Muscle of leg (tissue), 11 donors: Measurements from ENCODE around the gene ARFGAP2. TPM values are rescaled to one million over a fixed set of nuclear protein-coding genes. Genes with fewer than 3 reads are reported as not detected.
"Not testable (repeated sequence)": the region's sequence is repeated elsewhere in the genome, so short reads cannot be mapped to it uniquely, and the experiment has no call there.

Experiments used
- DNase-seq: peaks from one replicate; pipeline ENCODE4 v3.0.0; 2013
- H3K27ac ChIP-seq: one replicate; pipeline ENCODE4 v1.5.1; 2013; ENCODE audit warnings: mild to moderate bottlenecking, low read length, control low read depth
- H3K27me3 ChIP-seq: one replicate; pipeline ENCODE4 v1.6.1; 2013; ENCODE audit warnings: low read length; ENCODE audit not compliant: control insufficient read depth, insufficient read depth
- H3K36me3 ChIP-seq: one replicate; pipeline ENCODE4 v1.6.1; 2013; ENCODE audit warnings: low read length; ENCODE audit not compliant: control insufficient read depth, insufficient read depth
- H3K4me1 ChIP-seq: one replicate; pipeline ENCODE4 v1.6.1; 2013; ENCODE audit warnings: low read length; ENCODE audit not compliant: control insufficient read depth, insufficient read depth
- H3K4me3 ChIP-seq: one replicate; pipeline ENCODE4 v1.5.1; 2013; ENCODE audit warnings: low read length, control low read depth
- H3K9me3 ChIP-seq: replicated peaks from 2 replicates; pipeline ENCODE4 v1.6.1; 2013; ENCODE audit warnings: low read depth, low read length; ENCODE audit not compliant: control insufficient read depth
- WGBS: methylation state at CpG from one replicate; pipeline ENCODE4 v1.1.5; 2013; ENCODE audit warnings: missing lambda C conversion rate; ENCODE audit not compliant: insufficient coverage; 5-methylcytosine and 5-hydroxymethylcytosine counted together
- polyA plus RNA-seq, 8 donors: library from polyadenylated mRNA; unstranded; fragments of 120-200 nt; gene quantifications; one replicate each; pipeline versions ENCODE4 v1.2.1 to v1.2.3, GENCODE V29; 2013; ENCODE audit warnings: inconsistent platforms in 1 of 8, low replicate concordance in 1 of 8; ENCODE audit not compliant: insufficient read length in 8 of 8, insufficient read depth in 1 of 8
- total RNA-seq: library from RNA; stranded (reverse); fragments of 120-200 nt; gene quantifications from one replicate; pipeline ENCODE4 v1.2.4, GENCODE V29; 2013

Gene ARFGAP2
- total and polyA plus RNA-seq, 9 donors: 59.8 to 91.0 (median 74.8) TPM

DNA sequence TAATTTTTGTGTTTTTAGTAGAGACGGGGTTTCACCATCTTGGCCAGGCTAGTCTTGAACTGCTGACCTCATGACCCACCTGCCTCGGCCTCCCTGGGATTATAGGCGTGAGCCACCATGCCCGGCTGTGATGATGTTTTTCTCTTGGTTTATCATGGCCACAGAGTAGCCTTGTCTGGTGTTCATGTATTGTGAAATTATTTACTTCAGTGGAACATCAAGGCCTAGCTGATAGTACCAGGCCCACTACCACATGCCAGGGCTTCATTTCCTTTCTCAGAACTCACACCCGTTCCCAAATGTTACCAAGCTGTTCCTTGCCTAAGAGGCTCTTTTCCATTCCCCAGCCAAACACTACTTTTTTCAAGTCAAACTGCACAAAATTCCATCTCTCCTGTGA is 31.9 kb upstream of the ARFGAP2 start:
- H3K4me3 ChIP-seq: no peak overlapping the region
- no peaks in the 10 kb centered on the region for H3K9me3 ChIP-seq
- no peaks in the 10 kb centered on the region for H3K27me3 ChIP-seq
- no peaks in the 10 kb centered on the region for H3K36me3 ChIP-seq
- H3K27ac ChIP-seq: no peak overlapping the region
- 86% methylated on average over 3 of the region's 5 CpGs for WGBS
- no peaks in the 10 kb centered on the region for H3K4me1 ChIP-seq
- no peak for DNase-seq

DNA sequence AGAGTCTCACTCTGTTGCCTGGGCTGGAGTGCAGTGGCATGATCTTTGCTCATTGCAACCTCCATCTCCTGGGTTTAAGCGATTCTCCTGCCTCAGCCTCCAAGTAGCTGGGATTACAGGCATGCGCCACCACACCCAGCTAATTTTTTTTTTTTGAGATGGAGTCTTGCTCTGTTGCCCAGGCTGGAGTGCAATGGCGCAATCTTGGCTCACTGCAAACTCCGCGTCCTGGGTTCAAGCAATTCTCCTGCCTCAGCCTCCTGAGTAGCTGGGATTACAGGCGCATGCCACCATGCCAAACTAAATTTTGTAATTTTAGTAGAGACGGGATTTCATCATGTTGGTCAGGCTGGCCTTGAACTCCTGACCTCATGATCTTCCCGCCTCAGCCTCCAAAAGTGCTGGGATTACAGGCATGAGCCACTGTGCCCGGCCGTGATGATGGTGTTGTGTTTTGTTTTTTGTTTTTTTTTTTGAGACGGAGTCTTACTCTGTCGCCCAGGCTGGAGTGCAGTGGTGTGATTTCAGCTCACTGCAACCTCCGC is 31.4 kb upstream of the ARFGAP2 start:
- not testable (repeated sequence) for H3K9me3 ChIP-seq, H3K4me3 ChIP-seq, DNase-seq, H3K27me3 ChIP-seq, H3K36me3 ChIP-seq, H3K27ac ChIP-seq, H3K4me1 ChIP-seq
- 96% methylated on average over 9 of the region's 13 CpGs for WGBS

DNA sequence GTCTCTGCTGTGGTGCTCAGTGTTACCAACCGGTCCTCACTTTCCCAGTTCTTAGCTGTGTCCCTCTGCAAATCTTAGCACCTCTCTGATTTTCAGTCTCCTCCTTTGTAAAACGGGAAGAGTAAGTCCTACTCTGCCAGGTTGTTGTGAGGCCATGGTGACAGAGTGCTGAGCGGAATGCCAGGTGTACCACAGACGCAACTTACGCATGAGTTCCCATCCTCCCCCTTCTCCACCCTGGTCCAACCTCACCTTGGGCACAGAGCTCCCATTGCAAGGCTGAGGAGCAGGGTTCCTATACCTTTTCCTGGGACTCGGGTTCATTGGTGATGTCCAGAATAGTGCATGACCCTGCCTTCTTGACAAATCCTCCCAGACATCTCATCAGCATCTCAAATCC is 30.8 kb upstream of the ARFGAP2 start:
- no peak for DNase-seq
- H3K4me3 ChIP-seq: no peak overlapping the region
- H3K9me3 ChIP-seq: no peaks in the 10 kb centered on the region
- no peaks in the 10 kb centered on the region for H3K4me1 ChIP-seq
- H3K27ac ChIP-seq: no peak overlapping the region
- H3K27me3 ChIP-seq: no peaks in the 10 kb centered on the region
- no peaks in the 10 kb centered on the region for H3K36me3 ChIP-seq
- WGBS: 78% methylated on average over 6 of the region's 6 CpGs

DNA sequence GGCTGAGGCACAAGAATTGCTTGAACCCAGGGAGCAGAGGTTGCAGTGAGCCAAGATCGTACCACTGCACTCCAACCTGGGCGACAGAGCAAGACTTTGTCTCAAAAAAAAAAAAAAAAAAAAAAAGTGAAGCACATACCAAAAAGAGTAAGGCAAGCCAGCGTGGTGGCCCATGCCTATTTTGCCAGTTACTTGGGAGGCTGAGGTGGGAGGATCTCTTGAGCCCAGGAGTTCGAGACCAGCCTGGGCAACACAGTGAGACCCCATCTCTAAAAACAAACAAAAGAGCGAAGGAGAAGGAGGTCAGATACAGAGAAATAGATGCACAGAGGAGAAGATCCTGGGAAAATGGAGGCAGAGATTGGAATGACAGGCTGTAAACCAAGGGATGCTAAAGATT is 29.9 kb upstream of the ARFGAP2 start:
- not testable (repeated sequence) for H3K36me3 ChIP-seq, H3K27ac ChIP-seq, H3K4me1 ChIP-seq, H3K27me3 ChIP-seq, H3K9me3 ChIP-seq, H3K4me3 ChIP-seq, DNase-seq
- 100% methylated on average over 1 of the region's 5 CpGs for WGBS

DNA sequence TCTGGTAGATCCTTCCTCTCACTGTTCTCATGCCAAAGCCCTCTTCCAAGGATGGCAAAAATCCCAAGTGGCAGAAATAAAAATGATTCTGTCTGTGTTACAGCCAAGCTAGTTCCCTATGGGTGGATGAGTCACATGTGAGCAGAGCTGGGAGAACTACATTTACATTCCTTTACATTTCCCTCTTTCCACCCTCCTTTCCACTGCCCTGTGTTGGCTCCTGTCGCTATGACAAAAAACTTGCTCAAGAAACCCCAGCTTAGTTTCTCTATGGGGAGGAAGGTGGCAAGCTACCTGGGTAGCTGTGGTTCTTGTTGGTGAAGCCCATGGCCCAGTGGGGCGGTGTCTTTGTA is 27.9 kb upstream of the ARFGAP2 start:
- no peak for DNase-seq
- no peak overlapping the region for H3K27ac ChIP-seq
- H3K4me1 ChIP-seq: no peaks in the 10 kb centered on the region
- no peak overlapping the region for H3K4me3 ChIP-seq
- H3K9me3 ChIP-seq: no peaks in the 10 kb centered on the region
- 100% methylated on average over 1 of the region's 2 CpGs for WGBS
- peaks cover 2% of the 10 kb centered on the region for H3K27me3 ChIP-seq
- H3K36me3 ChIP-seq: no peaks in the 10 kb centered on the region

DNA sequence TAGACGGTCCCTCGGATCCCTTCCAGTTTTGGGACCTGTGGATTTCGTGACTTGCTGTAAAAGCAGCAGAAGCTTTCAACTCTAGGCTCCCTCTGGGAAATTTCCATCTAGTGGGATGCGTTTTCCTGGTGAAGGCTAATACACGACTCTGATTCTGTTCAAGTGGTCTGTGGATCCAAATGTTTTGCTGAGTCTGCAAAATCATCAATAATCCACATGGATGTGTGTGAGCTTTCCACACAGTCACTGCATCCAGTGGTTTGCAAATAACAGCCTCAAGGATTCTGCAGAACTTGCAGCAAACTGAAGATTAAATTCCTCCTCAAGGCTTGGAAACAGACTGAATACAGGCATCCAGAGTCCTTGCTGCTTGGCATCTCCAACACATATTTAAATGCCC is 25.9 kb upstream of the ARFGAP2 start:
- Histone ChIP-seq H3K27ac (no peak overlapping the region), H3K27me3 (peaks cover 5% of the 10 kb centered on the region), H3K9me3 (no peaks in the 10 kb centered on the region), H3K4me1 (no peaks in the 10 kb centered on the region), H3K36me3 (no peaks in the 10 kb centered on the region), H3K4me3 (no peak overlapping the region)
- DNase-seq: no peak
- WGBS: 31% methylated on average over 5 of the region's 5 CpGs

DNA sequence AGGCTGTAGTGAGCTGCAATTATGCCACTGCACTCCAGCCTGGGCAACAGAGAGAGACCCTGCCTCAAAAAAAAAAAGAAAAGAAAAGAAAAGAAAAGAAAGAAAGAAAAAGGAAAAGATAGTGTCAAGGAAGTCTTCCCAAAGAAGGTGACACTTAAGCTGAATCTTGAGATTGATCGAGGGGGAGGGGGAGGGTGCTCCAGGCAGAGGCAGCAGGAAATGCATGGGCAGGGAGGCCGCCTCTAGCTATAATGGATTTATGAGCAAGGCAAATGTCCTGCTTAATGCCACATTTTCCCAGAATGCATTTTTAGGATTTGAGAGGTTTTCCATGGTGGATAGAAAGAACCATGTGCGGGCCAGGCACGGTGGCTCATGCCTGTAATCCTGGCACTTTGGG is 24.3 kb upstream of the ARFGAP2 start:
- no peak for DNase-seq
- Histone ChIP-seq H3K36me3 (no peaks in the 10 kb centered on the region), H3K4me1 (no peaks in the 10 kb centered on the region), H3K4me3 (no peak overlapping the region), H3K9me3 (no peaks in the 10 kb centered on the region), H3K27ac (no peak overlapping the region), H3K27me3 (peaks cover 5% of the 10 kb centered on the region)
- WGBS: 75% methylated on average over 2 of the region's 4 CpGs

DNA sequence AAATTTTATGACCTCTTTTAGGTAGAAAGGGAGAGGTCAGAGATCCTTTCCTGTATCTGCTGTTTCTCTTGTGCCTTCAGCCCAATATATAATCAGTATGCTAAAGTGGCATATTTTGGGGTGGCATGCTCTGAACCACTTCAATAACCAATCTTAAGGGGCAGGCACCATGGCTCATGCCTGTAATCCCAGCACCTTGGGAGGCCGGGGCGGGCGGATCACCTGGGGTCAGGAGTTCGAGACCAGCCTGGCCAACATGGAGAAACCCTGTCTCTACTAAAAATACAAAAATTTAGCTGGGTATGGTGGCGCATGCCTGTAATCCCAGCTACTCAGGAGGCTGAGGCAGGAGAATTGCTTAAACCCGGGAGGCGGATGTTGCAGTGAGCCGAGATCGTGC is 21.5 kb upstream of the ARFGAP2 start:
- H3K36me3 ChIP-seq, H3K9me3 ChIP-seq, H3K4me3 ChIP-seq, H3K27ac ChIP-seq, H3K4me1 ChIP-seq, H3K27me3 ChIP-seq, DNase-seq: not testable (repeated sequence)
- 97% methylated on average over 6 of the region's 9 CpGs for WGBS

DNA sequence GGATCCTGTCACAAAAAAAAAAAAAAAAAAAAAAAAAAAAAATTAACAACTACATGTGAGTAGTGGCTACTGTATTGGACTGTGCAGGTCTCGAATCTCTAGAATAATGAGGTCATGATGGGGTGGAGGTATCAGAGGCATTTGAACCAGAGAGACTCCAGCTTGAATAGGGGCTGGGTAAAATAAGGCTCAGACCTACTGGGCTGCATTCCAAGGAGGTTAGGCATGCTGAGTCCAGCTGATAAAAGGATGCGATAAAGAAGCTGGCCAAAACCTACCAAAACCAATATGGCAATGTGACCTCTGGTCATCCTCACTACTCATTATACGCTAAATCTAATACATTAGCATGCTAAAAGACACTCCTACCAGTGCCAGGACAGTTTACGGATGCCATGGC is 15.4 kb upstream of the ARFGAP2 start:
- 71% methylated on average over 2 of the region's 4 CpGs for WGBS
- no peaks in the 10 kb centered on the region for H3K9me3 ChIP-seq
- no peak overlapping the region for H3K4me3 ChIP-seq
- H3K27me3 ChIP-seq: peaks cover 10% of the 10 kb centered on the region
- no peak overlapping the region for H3K27ac ChIP-seq
- no peak for DNase-seq
- no peaks in the 10 kb centered on the region for H3K36me3 ChIP-seq
- peaks cover 24% of the 10 kb centered on the region for H3K4me1 ChIP-seq

DNA sequence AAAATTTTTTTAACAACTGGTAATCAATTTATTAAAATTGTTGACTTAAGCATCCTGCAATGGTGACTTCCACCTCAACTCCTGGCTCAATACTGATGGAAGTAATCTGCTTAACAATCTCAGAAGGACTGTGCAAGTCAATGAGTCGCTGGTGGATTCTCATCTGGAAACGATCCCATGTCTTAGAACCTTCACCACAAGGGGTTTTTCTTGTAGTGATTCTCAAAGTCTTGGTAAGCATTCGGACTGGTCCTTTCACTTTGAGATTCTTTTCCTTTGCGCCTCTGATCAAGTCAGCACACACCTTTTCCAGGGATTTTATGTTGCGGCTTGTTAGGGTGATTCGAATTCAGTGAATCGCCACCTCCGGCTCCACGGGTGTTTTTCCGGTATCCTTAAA is 14.5 kb upstream of the ARFGAP2 start:
- not testable (repeated sequence) for H3K9me3 ChIP-seq, H3K27ac ChIP-seq, DNase-seq, H3K36me3 ChIP-seq, H3K4me3 ChIP-seq
- 94% methylated on average over 7 of the region's 10 CpGs for WGBS
- Histone ChIP-seq H3K4me1 (peaks cover 30% of the 10 kb centered on the region), H3K27me3 (peaks cover 16% of the 10 kb centered on the region)

DNA sequence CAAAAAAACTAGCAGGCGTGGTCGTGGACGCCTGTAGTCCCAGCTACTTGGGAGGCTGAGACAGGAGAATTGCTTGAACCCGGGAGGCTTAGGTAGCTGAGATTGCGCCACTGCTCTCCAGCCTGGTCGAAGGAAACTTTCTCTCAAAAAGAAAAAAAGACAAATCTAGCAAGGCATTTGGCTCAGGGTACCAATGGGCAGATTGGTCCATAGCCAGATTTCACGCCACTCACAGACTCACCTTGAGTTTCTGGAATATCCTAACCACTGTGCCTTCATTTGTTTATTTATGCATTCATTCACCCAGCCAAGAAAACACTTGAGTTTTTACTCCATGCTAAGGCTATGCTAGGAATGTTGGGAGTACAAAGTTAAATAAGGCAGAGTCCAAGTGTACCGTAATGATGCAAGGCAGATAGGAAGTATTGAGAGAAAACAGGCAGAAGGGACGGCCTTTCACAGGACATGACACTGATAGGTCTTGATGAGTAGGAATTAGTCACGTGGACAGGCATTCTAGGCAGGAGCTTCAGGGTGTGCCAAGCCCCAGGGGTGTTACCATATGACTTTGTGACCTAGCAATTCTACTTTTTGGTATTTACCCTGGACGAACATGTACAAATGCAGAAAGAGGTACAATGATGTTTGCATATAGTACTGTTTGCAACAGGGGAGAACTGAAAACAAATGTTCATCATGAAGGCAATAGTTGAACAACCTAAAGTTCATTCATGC is 12.6 kb upstream of the ARFGAP2 start:
- H3K27me3 ChIP-seq: peaks cover 23% of the 10 kb centered on the region
- peaks cover 3% of the 10 kb centered on the region for H3K36me3 ChIP-seq

More for the DNA sequence above, 12.6 kb upstream of the ARFGAP2 start:
- peak; percentile 61 for DNase-seq
- Histone ChIP-seq H3K27ac (no peak overlapping the region), H3K4me1 (peaks cover 41% of the 10 kb centered on the region), H3K9me3 (no peaks in the 10 kb centered on the region), H3K4me3 (no peak overlapping the region)
- 72% methylated on average over 10 of the region's 11 CpGs for WGBS
